Measurements from ENCODE around the gene GYPC. TPM values are rescaled to one million over a fixed set of nuclear protein-coding genes. Genes with fewer than 3 reads are reported as not detected.
"Not testable (repeated sequence)": the region's sequence is repeated elsewhere in the genome, so short reads cannot be mapped to it uniquely, and the experiment has no call there.

GYPC gene
- total RNA-seq, 1 donor from 2014 or later = 98.8 TPM

GRCh38 chr2:126685629-126686028, 29.7 kb downstream of the GYPC start:
- intact Hi-C loops (cut with micrococcal nuclease) = no loop called here
- H3K9me3 ChIP-seq (replicated peaks) = peaks cover 4% of the 10 kb centered on the region
- H3K27ac ChIP-seq (replicated peaks) = no peak overlapping the region
- H3K4me3 ChIP-seq = no peak overlapping the region
- no peaks in the 10 kb centered on the region for H3K27me3 ChIP-seq (ENCODE audit: low read depth)
- peaks cover 35% of the 10 kb centered on the region for H3K36me3 ChIP-seq
- no peak for TF ChIP-seq CTCF (IDR thresholded peaks at IDR 0.05; ENCODE audit: borderline replicate concordance)
- no peak for DNase-seq
- H3K4me1 ChIP-seq = peaks cover 50% of the 10 kb centered on the region

GRCh38 chr2:126686286-126686685, 30.3 kb downstream of the GYPC start:
- no peak overlapping the region for H3K4me3 ChIP-seq
- peaks cover 4% of the 10 kb centered on the region for H3K9me3 ChIP-seq (replicated peaks)
- no peak for DNase-seq
- no peaks in the 10 kb centered on the region for H3K27me3 ChIP-seq (ENCODE audit: low read depth)
- H3K4me1 ChIP-seq = peaks cover 52% of the 10 kb centered on the region
- no peak for TF ChIP-seq CTCF (IDR thresholded peaks at IDR 0.05; ENCODE audit: borderline replicate concordance)
- intact Hi-C loops (cut with micrococcal nuclease) = no loop called here
- no peak overlapping the region for H3K27ac ChIP-seq (replicated peaks)
- H3K36me3 ChIP-seq = peaks cover 30% of the 10 kb centered on the region

- peaks cover 30% of the 10 kb centered on the region for H3K36me3 ChIP-seq
Observed at GRCh38 chr2:126686841-126687485, 31.0 kb downstream of the GYPC start.

GRCh38 chr2:126687503-126687902, 31.5 kb downstream of the GYPC start:
- H3K27me3 ChIP-seq (ENCODE audit: low read depth) = no peaks in the 10 kb centered on the region
- DNase-seq = no peak
- peaks cover 30% of the 10 kb centered on the region for H3K36me3 ChIP-seq
- no peak overlapping the region for H3K4me3 ChIP-seq
- peaks cover 54% of the 10 kb centered on the region for H3K4me1 ChIP-seq
- intact Hi-C loops (cut with micrococcal nuclease) = no loop called here
- TF ChIP-seq CTCF (IDR thresholded peaks at IDR 0.05; ENCODE audit: borderline replicate concordance) = no peak
- peaks cover 4% of the 10 kb centered on the region for H3K9me3 ChIP-seq (replicated peaks)
- peak overlapping the region; percentile 69 for H3K27ac ChIP-seq (replicated peaks)

More at GRCh38 chr2:126686841-126687485, 31.0 kb downstream of the GYPC start:
- Histone ChIP-seq H3K4me1 (peaks cover 54% of the 10 kb centered on the region), H3K4me3 (no peak overlapping the region), H3K27ac (replicated peaks) (peak overlapping the region; percentile 69), H3K9me3 (replicated peaks) (peaks cover 4% of the 10 kb centered on the region), H3K27me3 (ENCODE audit: low read depth) (no peaks in the 10 kb centered on the region)
- no peak for TF ChIP-seq CTCF (IDR thresholded peaks at IDR 0.05; ENCODE audit: borderline replicate concordance)
- intact Hi-C loops (cut with micrococcal nuclease) = no loop called here
- DNase-seq = no peak

- H3K27me3 ChIP-seq (ENCODE audit: low read depth); intact Hi-C loops (cut with micrococcal nuclease); DNase-seq; H3K9me3 ChIP-seq (replicated peaks): not testable (repeated sequence)
- Histone ChIP-seq H3K4me3 (peak overlapping the region; percentile 6), H3K4me1 (peaks cover 57% of the 10 kb centered on the region), H3K36me3 (peaks cover 37% of the 10 kb centered on the region), H3K27ac (replicated peaks) (peak overlapping the region; percentile 69)
Observed at GRCh38 chr2:126688594-126688993, 32.6 kb downstream of the GYPC start.

GRCh38 chr2:126692241-126692640, 36.3 kb downstream of the GYPC start:
- H3K9me3 ChIP-seq (replicated peaks); H3K27me3 ChIP-seq (ENCODE audit: low read depth); DNase-seq; intact Hi-C loops (cut with micrococcal nuclease); H3K4me3 ChIP-seq: not testable (repeated sequence)
- Histone ChIP-seq H3K4me1 (peaks cover 55% of the 10 kb centered on the region), H3K36me3 (peaks cover 53% of the 10 kb centered on the region), H3K27ac (replicated peaks) (peak overlapping the region; percentile 7)

- H3K4me3 ChIP-seq; H3K9me3 ChIP-seq (replicated peaks); intact Hi-C loops (cut with micrococcal nuclease); DNase-seq; H3K27me3 ChIP-seq (ENCODE audit: low read depth): not testable (repeated sequence)
- H3K27ac ChIP-seq (replicated peaks) = peak overlapping the region; percentile 7
- H3K4me1 ChIP-seq = peaks cover 48% of the 10 kb centered on the region
- peaks cover 61% of the 10 kb centered on the region for H3K36me3 ChIP-seq
Observed at GRCh38 chr2:126692934-126693592, 37.1 kb downstream of the GYPC start.

Measured in left ventricle myocardium inferior (tissue), 1 donor.